ENCODE data around the gene MED13L.
"Not testable (repeated sequence)": the region's sequence is repeated elsewhere in the genome, so short reads cannot be mapped to it uniquely, and the experiment has no call there.

MED13L gene

GRCh38 chr12:116053479-116054200, 223.9 kb downstream of the MED13L start:
- no peak for DNase-seq (ENCODE audit: low spot score)

DNA sequence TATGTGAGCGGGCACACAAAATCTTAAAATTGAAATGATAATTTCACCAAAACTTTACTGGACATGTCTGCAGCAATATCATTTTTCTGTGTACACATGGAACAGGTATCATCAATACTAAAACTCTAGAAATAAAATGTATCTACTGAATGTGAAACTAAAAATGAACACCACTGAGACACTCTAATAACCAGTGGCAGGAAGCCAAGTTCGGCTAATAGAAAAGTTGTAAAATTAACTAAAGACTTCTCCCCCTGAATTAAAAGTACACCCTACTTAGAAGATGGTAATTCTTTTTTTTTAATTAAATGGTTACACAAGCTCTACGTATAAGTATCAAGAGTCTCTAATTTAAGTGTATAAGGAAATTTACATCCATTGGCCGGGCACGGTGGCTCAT, 227.2 kb downstream of the MED13L start:
- no peak for DNase-seq (ENCODE audit: low spot score)

GRCh38 chr12:116048879-116049278, 228.6 kb downstream of the MED13L start:
- no peak for DNase-seq (ENCODE audit: low spot score)

GRCh38 chr12:116046039-116046438, 231.5 kb downstream of the MED13L start:
- DNase-seq (ENCODE audit: low spot score): no peak

DNA sequence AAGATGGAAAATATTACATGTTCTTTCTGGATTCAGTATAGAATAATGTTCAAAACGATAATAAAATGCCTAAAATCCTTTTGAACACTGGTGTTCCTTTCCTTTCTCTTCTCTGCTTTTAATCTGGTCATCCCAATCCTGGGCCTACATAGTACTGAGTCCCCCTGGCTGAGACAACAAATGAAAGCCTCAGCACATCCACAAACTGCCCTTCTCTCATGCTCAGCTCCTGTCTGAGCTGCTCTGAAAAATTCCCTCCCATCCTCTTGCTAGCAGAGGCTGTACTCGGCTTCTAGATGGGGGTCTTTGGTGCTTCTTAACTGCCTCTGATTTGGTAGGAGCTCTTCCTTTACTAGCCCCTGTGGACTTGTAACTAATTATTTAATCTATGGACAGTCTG, 232.3 kb downstream of the MED13L start:
- no peak for DNase-seq (ENCODE audit: low spot score)

DNA sequence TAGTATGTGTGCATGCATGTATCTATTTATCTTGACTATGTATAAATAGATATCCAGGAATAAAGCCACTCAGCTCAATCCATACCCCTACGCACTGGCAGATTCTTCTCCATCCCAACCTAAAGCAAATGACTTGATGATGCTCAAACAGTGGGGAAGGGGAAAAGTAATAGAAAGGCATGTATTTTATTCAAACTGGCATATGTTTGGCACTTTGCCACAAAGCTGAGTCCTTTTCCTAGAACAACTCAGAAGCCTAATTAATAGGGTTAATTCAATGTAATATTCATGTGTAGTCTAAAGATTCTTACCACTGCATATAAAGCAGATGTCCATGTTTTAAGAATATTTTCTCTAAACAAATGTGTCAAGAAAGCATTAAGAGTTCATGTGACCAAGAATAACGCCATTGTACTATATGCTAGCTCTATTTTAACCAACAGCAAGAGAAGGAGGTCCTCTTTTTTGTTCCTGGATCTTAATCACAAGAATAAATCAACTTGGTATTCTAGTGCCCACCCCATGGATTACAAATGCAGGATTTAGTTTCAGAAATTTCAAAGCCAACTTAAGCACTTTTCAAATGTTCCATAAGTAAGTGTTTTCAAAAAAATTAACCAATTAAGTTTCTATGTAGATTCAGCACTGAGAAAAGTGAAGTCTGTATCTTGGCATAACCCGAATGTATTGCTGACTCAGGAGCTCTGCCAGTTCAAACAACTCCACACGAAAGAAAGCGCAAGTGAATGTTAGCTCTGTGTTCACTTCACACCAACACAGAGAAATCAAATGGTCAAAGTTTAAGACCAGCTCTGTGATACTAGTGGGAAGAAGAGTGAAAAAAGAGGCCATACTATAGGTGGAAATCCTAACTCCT, 233.6 kb downstream of the MED13L start:
- DNase-seq (ENCODE audit: low spot score): no peak

- DNase-seq (ENCODE audit: low spot score): no peak
Measured at GRCh38 chr12:116040402-116040801, 237.1 kb downstream of the MED13L start.

DNA sequence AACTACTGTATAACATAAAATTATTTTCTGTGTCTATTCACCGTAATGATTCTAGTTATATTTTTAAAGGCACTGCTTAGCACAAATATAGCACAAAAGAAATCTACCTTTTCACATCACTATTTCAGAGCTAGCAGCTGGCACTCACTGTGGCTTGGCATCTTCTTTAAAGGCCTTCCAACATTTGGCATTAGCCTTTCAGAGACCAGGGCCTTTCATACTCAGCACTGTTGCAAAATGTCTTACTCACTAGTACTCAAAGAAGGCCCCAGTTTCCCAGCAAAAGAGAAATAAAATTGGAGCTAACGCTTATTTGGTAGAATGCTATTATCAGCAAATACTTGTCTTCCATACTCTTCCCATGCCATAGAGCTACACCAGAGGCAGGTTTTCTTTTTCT, 238.4 kb downstream of the MED13L start:
- DNase-seq (ENCODE audit: low spot score): no peak

- DNase-seq (ENCODE audit: low spot score): no peak
Measured at GRCh38 chr12:116037941-116038837, 239.3 kb downstream of the MED13L start.

DNA sequence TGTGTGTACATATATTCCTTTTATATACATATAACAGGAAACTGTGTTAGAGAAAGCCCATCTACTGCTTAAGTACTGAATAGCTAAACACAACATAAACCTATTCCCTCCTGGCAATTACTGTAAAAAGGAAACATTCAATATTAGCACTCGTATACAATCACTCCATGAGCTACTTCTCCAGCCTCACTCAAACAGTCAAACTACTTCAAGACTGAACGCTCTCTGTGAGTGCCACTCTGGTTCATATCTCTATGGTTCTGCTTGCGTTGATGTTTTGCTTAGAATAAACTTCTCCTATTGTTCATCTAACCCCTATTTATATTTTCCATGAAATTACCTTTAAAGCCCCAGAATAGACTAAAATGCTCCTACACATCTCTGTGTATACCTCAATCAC, 243.7 kb downstream of the MED13L start:
- DNase-seq (ENCODE audit: low spot score): no peak

GRCh38 chr12:116031624-116032023, 245.9 kb downstream of the MED13L start:
- not testable (repeated sequence) for DNase-seq (ENCODE audit: low spot score)

DNA sequence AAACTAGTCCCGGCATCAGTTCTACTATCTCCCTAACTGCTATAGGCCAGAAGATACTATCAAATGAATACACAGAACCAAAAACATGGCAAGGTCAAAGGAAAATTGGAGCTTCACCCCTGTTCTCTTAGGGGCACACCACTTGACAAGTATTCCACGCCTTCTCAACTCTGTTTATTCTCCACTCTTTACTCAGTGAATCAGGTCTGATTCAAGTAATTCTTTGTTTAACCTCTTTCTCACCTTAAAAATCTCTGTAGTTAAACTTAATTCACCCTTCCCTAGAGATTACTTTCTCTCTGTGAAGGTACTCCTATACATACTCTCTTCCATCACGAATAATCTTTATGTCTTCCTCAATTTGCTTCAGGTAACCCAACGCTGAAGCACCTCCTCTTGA, 248.9 kb downstream of the MED13L start:
- no peak for DNase-seq (ENCODE audit: low spot score)

DNA sequence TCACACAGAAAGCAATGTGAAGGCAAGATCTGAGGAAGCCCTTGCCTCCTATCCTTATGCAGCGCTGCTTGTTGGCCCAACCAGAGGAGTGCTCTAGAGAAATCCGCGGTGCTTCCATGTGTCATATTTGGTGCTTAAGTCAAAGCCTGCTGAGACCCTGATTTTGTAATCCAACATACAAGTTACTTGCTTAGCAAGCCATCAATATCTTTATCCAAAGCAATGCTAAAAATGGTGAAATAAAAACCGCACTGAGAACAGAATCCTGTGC, 250.0 kb downstream of the MED13L start:
- no peak for DNase-seq (ENCODE audit: low spot score)

- DNase-seq (ENCODE audit: low spot score): no peak
Measured at GRCh38 chr12:116026768-116027550, 250.5 kb downstream of the MED13L start.

GRCh38 chr12:116026346-116026745, 251.1 kb downstream of the MED13L start:
- no peak for DNase-seq (ENCODE audit: low spot score)

DNA sequence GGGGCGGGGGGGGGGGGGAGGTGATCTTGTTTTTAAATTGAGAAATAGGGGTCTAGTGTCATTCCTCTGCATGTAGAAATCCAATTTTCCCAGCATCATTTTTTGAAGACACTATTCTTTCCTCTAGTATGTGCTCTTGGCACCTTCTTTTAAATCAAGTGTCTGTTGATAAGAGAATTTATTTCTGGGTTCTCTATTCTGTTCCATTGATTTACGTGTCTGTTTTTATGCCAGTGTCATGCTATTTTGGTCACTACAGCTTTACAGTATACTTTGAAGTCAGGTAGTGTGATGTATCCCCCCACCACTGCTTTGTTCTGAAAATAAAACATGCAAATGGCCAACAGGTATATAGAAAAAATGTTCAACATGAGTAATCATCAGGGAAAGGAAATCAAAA, 252.7 kb downstream of the MED13L start:
- no peak for DNase-seq (ENCODE audit: low spot score)

DNA sequence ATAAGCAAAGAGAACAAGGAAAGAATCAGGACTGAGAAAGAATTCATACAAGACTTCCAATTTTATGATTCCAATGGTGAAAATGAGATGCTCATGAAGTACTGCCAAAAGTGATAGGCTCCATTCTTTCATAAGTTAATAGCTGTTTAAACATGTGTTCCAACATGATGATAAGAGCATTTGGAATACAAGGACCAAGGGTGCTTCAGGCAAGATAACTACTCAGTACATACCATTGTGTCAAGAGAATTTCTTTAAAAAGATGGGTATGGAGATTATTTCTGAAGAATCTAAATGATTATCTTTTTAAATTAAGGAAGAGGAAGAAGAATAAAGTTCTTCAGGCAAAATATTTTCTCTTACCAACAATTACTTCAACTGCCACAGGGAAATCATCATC, 258.1 kb downstream of the MED13L start:
- DNase-seq (ENCODE audit: low spot score): no peak

DNA sequence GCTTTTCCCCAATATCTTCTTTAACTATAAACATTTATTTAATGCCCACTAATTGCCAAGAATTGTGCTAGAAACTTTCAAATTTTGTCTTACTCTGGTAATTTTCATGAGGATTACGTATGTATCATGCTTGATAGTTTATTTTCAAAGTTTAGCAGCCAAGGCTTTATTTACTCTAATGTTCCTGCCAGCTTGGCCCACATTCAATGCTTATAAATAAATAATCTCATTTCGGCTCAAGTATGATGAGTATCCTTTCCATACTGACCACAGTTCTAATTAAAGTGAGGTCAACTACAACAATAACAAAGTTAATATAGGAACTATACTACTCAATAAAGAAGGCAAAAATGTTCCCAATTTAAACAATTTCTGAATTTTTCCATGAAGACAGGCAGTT, 259.2 kb downstream of the MED13L start:
- no peak for DNase-seq (ENCODE audit: low spot score)

GRCh38 chr12:116015525-116015924, 262.0 kb downstream of the MED13L start:
- peak; percentile 5 for DNase-seq (ENCODE audit: low spot score)

- no peak for DNase-seq (ENCODE audit: low spot score)
Measured at GRCh38 chr12:116012757-116013156, 264.7 kb downstream of the MED13L start.

DNA sequence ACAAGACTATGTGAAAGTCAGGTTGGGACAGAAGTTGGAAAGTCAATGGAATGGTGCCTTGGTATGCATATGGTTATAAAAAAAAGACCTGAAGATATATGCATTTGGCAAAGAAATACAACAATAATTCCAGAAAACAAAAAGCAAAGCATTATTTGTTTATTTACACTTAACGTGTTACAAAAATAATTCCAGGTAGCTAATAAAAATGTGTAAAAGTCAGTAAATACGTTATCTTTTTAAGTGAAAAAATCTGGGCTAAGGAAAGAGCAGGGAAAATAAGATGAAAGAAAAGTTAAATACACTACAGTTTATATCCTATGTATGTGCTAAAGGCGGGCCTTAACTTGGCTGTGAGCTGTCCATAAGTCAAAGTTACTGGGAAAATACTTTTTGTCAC, 266.3 kb downstream of the MED13L start:
- DNase-seq (ENCODE audit: low spot score): no peak

DNA sequence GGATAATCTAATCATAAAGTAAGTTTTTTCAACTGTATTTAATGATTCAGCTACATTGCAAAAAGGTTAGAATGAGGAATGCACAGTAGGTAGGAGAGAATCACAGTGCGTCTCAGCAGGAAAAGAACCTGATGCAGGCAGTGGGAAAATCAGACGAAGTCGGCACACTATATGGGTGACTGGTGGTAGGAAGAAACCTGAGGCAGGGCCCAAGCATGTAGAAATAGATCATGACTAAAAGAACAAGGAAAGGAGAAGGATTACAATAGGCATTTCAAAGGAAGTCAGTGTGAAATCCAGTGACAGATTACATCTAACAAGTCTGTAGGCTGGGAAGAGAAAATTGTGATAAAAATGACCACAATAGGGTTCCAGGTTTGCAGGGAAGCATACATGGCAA, 267.0 kb downstream of the MED13L start:
- no peak for DNase-seq (ENCODE audit: low spot score)

Data from CD4-positive, alpha-beta T cell treated with Interleukin-6 at 100 ng/mL for 8 hours (primary cell).